RWPE2 (cell line): ENCODE data around the gene MAP3K5.
A peak's percentile ranks its signal among the peaks of the same experiment; 100 is the strongest.
"Not testable (repeated sequence)": the region's sequence is repeated elsewhere in the genome, so short reads cannot be mapped to it uniquely, and the experiment has no call there.

Source experiments
- ATAC-seq: fragments of 200-7000 bp; cut with Tn5 transposase; 3 replicates; pipeline ENCODE4 v1.9.1; 2021; ENCODE audit warnings: low read depth
- DNase-seq: peaks from one replicate; pipeline ENCODE4 v3.0.0-alpha.2; 2020; ENCODE audit warnings: low spot score
- H3K27ac ChIP-seq: fragments of 450-650 bp; 2 replicates; pipeline ENCODE4 v1.5.1; 2017; ENCODE audit warnings: mild to moderate bottlenecking; ENCODE audit not compliant: poor library complexity, severe bottlenecking
- H3K27me3 ChIP-seq: fragments of 250-450 bp; sonication (Bioruptor Pico); 2 replicates; pipeline ENCODE4 v1.5.1; 2021; ENCODE audit warnings: mild to moderate bottlenecking, moderate library complexity; ENCODE audit not compliant: insufficient read depth, poor library complexity, severe bottlenecking
- H3K36me3 ChIP-seq: fragments of 250-450 bp; sonication (Bioruptor Pico); 2 replicates; pipeline ENCODE4 v1.5.1; 2020; ENCODE audit warnings: low read depth, mild to moderate bottlenecking, moderate library complexity
- H3K4me1 ChIP-seq: fragments of 250-450 bp; sonication (Bioruptor Pico); 2 replicates; pipeline ENCODE4 v1.5.1; 2021; ENCODE audit warnings: mild to moderate bottlenecking, moderate library complexity; ENCODE audit not compliant: insufficient read depth, poor library complexity, severe bottlenecking
- H3K4me3 ChIP-seq: fragments of 250-450 bp; sonication (Bioruptor Pico); 2 replicates; pipeline ENCODE4 v1.5.1; 2021; ENCODE audit warnings: mild to moderate bottlenecking, moderate library complexity; ENCODE audit not compliant: severe bottlenecking
- H3K9me3 ChIP-seq: fragments of 250-450 bp; sonication (Bioruptor Pico); 2 replicates; pipeline ENCODE4 v1.5.1; 2021; ENCODE audit warnings: mild to moderate bottlenecking, moderate library complexity; ENCODE audit not compliant: severe bottlenecking
- CTCF ChIP-seq: fragments of 450-650 bp; IDR thresholded peaks from one replicate; pipeline ENCODE4 v1.5.1; 2017; ENCODE audit warnings: mild to moderate bottlenecking, moderate library complexity; ENCODE audit not compliant: poor library complexity, severe bottlenecking

Gene MAP3K5

DNA sequence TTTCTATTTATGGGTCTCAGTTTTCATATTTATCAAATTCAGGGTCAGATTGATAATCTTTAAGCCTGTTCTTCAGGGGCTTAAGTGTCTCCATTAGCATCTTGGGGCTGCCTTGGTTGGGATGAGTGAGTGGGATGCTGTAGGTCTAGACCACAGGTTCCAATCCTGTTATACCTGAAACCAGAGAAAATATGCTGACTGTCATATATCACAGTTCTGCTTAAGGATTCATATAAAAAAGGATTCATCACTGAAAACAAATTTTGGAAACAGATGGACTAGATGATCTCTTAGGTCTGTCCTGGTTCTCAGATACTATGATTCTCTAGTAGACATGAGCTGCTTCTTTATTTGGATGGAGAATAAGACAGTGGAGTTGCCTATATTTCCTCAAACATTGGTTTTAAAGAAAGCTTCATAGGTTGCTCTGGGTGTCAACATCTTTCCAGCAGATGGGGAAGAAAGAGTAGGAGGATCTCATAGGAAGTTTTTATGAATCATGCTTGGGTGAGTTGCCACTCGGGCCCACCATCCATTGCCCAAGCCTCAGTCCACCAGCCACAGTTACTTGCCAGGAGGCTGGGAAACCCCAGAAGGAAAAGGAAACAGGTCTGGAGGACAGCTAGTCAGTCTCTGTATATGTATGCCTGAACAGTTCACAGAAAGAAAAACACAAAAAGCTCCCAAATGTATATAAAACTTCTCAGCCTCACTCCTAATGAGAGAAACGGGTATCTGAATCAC, 199.2 kb downstream of the MAP3K5 start:
- no peaks in the 10 kb centered on the region for H3K9me3 ChIP-seq
- no peaks in the 10 kb centered on the region for H3K36me3 ChIP-seq
- H3K4me1 ChIP-seq, result peaks cover 15% of the 10 kb centered on the region
- DNase-seq, result no peak
- no peaks in the 10 kb centered on the region for H3K27me3 ChIP-seq
- H3K4me3 ChIP-seq, result no peak overlapping the region
- ATAC-seq, result no peak
- TF ChIP-seq CTCF, result no peak
- peak overlapping the region; percentile 68 for H3K27ac ChIP-seq

GRCh38 chr6:136591617-136592016, 200.7 kb downstream of the MAP3K5 start:
- no peak overlapping the region for H3K4me3 ChIP-seq
- peaks cover 15% of the 10 kb centered on the region for H3K4me1 ChIP-seq
- DNase-seq (no peak), ATAC-seq (no peak)
- H3K27ac ChIP-seq, result no peak overlapping the region
- no peak for TF ChIP-seq CTCF
- no peaks in the 10 kb centered on the region for H3K9me3 ChIP-seq
- no peaks in the 10 kb centered on the region for H3K27me3 ChIP-seq
- no peaks in the 10 kb centered on the region for H3K36me3 ChIP-seq

DNA sequence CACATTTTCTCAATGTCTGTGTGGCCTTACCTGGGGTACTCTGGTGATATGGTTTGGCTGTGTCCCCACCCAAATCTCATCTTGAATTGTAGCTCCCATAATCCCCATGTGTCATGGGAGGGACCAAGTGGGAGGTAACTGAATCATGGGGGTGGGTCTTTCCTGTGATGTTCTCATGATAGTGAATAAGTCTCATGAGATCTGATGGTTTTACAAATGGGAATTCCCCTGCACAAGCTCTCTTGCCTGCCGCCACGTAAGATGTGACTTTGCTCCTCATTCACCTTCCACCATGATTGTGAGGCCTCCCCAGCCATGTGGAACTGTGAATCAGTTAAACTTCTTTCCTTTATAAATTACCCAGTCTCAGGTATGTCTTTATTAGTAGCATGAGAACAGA, 201.4 kb downstream of the MAP3K5 start:
- not testable (repeated sequence) for H3K4me3 ChIP-seq, H3K36me3 ChIP-seq, H3K9me3 ChIP-seq, H3K27me3 ChIP-seq, H3K27ac ChIP-seq, DNase-seq, ATAC-seq
- H3K4me1 ChIP-seq, result peaks cover 22% of the 10 kb centered on the region

DNA sequence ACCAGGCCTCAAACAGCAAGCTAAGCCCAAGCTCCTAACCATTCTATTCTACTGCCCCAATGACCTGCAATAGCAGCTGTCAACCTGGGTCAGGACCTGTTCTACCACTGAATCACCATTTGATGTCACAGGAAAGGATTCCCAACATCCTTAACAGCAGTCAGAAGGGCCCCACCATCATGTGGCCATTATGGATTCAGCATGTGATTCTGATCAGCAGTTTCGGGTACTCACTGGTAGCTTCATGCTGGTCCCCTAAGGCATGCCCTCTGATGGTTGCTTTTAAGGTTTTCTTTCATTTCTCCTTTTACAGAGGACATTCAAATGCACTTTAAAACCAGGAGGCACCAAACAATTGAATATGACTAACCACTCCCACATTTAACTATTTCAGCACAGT, 204.8 kb downstream of the MAP3K5 start:
- H3K9me3 ChIP-seq, result no peaks in the 10 kb centered on the region
- peaks cover 12% of the 10 kb centered on the region for H3K4me1 ChIP-seq
- no peaks in the 10 kb centered on the region for H3K27me3 ChIP-seq
- H3K4me3 ChIP-seq, result no peak overlapping the region
- no peak for ATAC-seq
- no peak for TF ChIP-seq CTCF
- H3K36me3 ChIP-seq, result no peaks in the 10 kb centered on the region
- H3K27ac ChIP-seq, result no peak overlapping the region
- no peak for DNase-seq

- Histone ChIP-seq H3K9me3 (no peaks in the 10 kb centered on the region), H3K27ac (no peak overlapping the region), H3K4me3 (no peak overlapping the region), H3K27me3 (no peaks in the 10 kb centered on the region), H3K36me3 (no peaks in the 10 kb centered on the region), H3K4me1 (peaks cover 12% of the 10 kb centered on the region)
- ATAC-seq (peak; percentile 54; the same call in 2 of the 3 replicates), DNase-seq (no peak)
- TF ChIP-seq CTCF, result no peak
Observed at GRCh38 chr6:136586295-136586694, 206.0 kb downstream of the MAP3K5 start.

- ATAC-seq, result not testable (repeated sequence)
Observed at GRCh38 chr6:136585523-136585922, 206.8 kb downstream of the MAP3K5 start.

DNA sequence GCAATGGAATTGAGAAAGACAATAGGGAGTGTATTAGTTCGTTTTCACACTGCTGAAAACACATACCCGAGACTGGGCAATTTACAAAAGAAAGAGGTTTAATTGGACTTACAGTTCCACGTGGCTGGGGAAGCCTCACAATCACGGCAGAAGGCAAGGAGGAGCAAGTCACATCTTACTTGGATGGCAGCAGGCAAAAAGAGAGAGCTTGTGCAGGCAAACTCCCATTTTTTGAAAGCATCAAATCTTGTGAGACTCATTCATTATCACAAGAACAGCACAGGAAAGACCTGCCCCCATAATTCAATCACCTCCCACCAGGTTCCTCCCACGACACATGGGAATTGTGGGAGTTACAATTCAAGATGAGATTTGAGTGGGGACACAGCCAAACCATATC, 208.0 kb downstream of the MAP3K5 start:
- DNase-seq, H3K36me3 ChIP-seq, H3K9me3 ChIP-seq, H3K27ac ChIP-seq, ATAC-seq, H3K27me3 ChIP-seq, H3K4me3 ChIP-seq: not testable (repeated sequence)
- peaks cover 12% of the 10 kb centered on the region for H3K4me1 ChIP-seq

More at GRCh38 chr6:136585523-136585922, 206.8 kb downstream of the MAP3K5 start:
- H3K9me3 ChIP-seq, H3K27ac ChIP-seq, DNase-seq, H3K36me3 ChIP-seq, H3K27me3 ChIP-seq, H3K4me3 ChIP-seq: not testable (repeated sequence)
- peaks cover 12% of the 10 kb centered on the region for H3K4me1 ChIP-seq
